ENCODE measurements around the gene ZNF358. TPM values are rescaled to one million over a fixed set of nuclear protein-coding genes. Genes with fewer than 3 reads are reported as not detected.

ZNF358 gene
- total RNA-seq, 1 donor: 13.8 TPM

DNA sequence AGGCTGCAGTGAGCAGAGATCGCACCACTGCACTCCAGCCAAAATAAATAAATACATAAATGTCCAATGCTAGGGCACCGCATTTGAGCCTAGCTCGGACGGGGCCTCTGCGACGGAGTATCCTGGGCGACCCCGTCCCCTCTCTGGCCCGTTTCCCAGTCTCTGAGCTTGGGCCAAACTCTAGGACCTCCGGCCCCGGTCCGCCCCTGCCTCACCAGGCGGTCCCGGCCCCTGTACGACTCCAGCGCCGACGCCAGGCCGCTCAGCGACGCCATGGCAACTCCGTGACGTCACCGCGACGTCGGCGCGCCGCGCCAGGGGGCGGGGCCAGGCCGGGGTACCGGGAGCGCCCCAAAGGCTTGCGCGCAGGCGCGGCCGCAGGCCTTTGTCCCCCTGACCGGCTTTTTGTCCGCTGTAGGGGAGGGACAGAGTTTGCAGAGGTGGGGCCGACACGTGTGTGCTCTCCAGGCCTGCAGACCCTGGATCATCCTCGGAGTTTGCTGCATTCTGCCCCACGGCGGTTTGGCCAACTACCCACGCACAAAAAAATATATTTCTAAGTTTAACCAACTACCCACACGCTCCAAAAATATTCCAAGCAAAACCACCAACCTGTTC is 27.1 kb upstream of the ZNF358 start, which contains the start of gene PEX11G:
TSS of gene PEX11G (minus strand) at position 300 of the 618 bp plus-strand sequence. CDS start at position 275, 25 bp downstream.
- H3K4me3 ChIP-seq (ENCODE audit: low read depth, low read length): peak within 1 kb of the TSS; percentile 74
- TF ChIP-seq, protein P1, sequence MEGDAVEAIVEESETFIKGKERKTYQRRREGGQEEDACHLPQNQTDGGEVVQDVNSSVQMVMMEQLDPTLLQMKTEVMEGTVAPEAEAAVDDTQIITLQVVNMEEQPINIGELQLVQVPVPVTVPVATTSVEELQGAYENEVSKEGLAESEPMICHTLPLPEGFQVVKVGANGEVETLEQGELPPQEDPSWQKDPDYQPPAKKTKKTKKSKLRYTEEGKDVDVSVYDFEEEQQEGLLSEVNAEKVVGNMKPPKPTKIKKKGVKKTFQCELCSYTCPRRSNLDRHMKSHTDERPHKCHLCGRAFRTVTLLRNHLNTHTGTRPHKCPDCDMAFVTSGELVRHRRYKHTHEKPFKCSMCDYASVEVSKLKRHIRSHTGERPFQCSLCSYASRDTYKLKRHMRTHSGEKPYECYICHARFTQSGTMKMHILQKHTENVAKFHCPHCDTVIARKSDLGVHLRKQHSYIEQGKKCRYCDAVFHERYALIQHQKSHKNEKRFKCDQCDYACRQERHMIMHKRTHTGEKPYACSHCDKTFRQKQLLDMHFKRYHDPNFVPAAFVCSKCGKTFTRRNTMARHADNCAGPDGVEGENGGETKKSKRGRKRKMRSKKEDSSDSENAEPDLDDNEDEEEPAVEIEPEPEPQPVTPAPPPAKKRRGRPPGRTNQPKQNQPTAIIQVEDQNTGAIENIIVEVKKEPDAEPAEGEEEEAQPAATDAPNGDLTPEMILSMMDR (IDR thresholded peaks at IDR 0.05; ENCODE audit: insufficient read depth, low read depth, low read length): no peak

DNA sequence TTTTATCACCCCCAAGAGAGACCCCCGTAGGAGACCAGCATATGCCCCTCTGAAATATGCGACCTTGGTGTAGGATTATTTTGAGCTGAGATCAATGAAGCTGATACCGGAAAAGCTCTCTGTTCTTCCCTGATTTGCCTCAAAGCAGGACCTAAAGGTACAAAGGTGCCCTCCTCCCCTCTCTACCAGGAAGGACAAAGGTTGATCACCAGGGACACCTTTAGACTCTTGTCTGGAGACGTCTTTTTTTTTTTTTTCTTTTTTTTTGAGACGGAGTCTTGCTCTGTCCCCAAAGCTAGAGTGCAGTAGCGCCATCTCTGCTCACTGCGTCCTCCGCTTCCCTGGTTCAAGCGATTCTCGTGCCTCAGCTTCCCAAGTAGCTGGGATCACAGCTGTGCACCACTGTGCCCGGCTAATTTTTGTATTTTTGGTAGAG is 26.3 kb upstream of the ZNF358 start:
- TF ChIP-seq, protein P1 (IDR thresholded peaks at IDR 0.05; ENCODE audit: insufficient read depth, low read depth, low read length): no peak
- H3K4me3 ChIP-seq (ENCODE audit: low read depth, low read length): no peak overlapping the region
- no peak for DNase-seq (ENCODE audit: low read depth)

More for the DNA sequence above, 27.1 kb upstream of the ZNF358 start, which contains the start of gene PEX11G:
- peak; percentile 86 for DNase-seq (ENCODE audit: low read depth)

DNA sequence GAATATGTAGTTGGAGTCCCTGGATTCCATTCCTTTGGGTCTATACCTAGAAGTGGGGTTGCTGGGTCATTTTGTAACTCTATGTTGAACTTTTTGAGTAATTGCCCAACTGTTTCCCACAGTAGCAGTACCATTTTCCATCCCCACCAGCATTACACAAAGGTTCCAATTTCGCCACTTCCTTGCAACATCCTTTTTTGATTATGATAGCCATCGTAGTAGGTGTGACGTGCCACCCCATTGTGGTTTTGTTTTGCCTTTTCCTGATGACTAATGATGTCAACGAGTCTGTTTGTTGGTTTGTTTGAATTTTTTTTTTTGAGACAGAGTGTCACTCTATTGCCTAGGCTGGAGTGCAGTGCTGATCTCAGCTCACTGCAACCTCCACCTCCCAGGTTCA is 23.8 kb upstream of the ZNF358 start:
- DNase-seq (ENCODE audit: low read depth): peak; percentile 78
- H3K4me3 ChIP-seq (ENCODE audit: low read depth, low read length): no peak overlapping the region
- TF ChIP-seq, protein P1 (IDR thresholded peaks at IDR 0.05; ENCODE audit: insufficient read depth, low read depth, low read length): no peak

DNA sequence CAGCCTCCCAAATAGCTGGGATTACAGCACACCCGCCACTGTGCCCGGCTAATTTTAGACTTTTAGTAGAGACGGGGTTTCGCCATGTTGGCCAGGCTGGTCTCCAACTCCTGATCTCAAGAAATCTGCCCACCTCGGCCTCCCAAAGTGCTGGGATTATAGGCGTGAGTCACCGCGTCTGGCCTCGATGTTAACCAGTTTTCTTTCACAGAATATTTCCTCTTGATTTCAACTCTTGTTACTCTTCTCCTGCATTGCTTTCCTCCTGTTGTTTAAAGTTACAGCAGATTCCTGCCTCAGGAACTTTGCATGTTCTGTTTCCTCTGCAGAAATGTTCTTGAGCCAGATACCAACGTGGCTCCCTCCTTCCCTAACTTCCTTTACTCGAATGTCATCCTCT is 23.3 kb upstream of the ZNF358 start:
- peak; percentile 41 for DNase-seq (ENCODE audit: low read depth)
- TF ChIP-seq, protein P1 (IDR thresholded peaks at IDR 0.05; ENCODE audit: insufficient read depth, low read depth, low read length): no peak
- no peak overlapping the region for H3K4me3 ChIP-seq (ENCODE audit: low read depth, low read length)

DNA sequence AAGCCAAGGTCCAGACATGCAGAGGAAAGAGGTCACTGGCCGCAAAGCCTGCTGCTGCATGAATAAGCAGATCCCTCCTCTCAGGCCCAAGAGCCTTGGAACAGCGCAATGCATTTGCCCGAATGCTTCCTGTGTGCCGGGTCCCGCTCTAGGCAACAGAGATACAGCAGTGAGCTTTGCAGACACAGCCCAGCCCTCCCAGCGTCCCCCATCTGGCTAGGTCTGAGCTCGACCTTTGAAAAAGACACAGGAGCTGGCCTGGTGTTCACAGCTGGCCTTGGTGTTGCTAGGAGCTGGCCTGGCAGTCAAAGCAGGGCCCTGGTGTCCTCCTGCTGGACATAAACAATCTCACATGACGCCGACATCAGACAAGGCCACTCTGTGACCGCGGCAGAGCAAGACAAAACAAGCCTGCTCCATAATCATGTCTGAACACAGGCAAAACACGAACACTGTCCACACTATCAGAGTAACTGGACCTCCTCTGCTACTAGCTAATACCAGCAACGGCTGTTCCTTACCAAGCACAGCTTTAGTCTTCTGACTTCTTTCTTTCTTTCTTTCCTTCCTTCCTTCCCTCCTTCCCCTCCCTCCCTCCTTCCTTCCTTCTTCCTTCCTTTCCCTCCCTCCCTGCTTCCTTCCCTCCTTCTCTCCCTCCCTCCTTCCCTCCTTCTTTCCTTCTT is 21.3 kb upstream of the ZNF358 start:
- DNase-seq (ENCODE audit: low read depth): peak; percentile 70
- TF ChIP-seq, protein P1 (IDR thresholded peaks at IDR 0.05; ENCODE audit: insufficient read depth, low read depth, low read length): peak; percentile 13
- no peak overlapping the region for H3K4me3 ChIP-seq (ENCODE audit: low read depth, low read length)

DNA sequence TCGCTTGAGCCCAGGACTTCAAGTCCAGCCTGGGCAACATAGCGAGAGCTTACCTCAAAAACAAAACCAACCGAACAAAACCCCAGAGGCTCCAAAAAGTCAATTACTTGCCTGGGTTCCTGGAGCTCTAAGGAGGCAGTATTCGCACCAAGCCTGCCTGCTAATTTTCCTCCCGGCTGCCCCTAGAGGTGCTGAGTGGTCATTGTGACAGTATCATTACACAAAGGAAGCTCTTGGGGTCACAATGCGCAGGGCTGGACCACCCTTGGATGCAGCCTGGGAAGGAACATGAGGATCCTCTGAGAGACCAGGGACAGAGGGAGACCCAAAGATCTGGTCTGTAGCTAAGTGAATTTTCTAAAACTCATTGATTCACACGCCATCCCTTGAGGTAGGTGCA is 18.6 kb upstream of the ZNF358 start:
- H3K4me3 ChIP-seq (ENCODE audit: low read depth, low read length): no peak overlapping the region
- no peak for DNase-seq (ENCODE audit: low read depth)
- TF ChIP-seq, protein P1 (IDR thresholded peaks at IDR 0.05; ENCODE audit: insufficient read depth, low read depth, low read length): peak; percentile 63

Measured in fibroblast of villous mesenchyme (primary cell).